ENCODE measurements around the gene ADAMTS12. TPM values are rescaled to one million over a fixed set of nuclear protein-coding genes. Genes with fewer than 3 reads are reported as not detected.
"Not testable (repeated sequence)": the region's sequence is repeated elsewhere in the genome, so short reads cannot be mapped to it uniquely, and the experiment has no call there.

The ADAMTS12 gene
- total RNA-seq, 4 donors from 2014 or later = 0.49 to 3.1 (median 2.5) TPM

DNA sequence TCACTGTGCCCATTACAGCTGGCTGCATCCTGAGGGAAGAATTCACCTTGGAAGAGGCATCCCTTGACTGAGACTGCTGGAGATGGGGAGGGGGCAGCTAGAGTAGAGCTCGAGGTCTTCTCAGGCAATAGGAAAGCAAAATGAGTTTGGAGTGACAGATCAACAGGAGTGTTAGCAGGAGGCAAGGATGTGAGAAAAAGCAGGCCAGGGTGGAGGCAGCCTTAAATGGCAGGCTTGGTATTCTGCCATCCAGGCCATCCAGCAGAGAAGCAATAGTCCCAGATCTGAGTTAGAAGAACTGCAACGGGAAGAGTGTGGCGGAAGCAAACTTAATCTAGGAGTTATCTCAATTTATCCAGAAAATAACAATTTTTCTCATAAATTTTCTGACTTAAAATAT, 6.1 kb downstream of the ADAMTS12 start:
- Histone ChIP-seq H3K9me3 (no peaks in the 10 kb centered on the region), H3K36me3 (no peaks in the 10 kb centered on the region), H3K27ac (no peak overlapping the region), H3K4me3 (no peak overlapping the region), H3K27me3 (peaks cover 2 to 14% (median 5%) of the 10 kb centered on the region in 3 donors), H3K4me1 (no peaks in the 10 kb centered on the region)
- DNase-seq (no peak), ATAC-seq (no peak)
- intact Hi-C loops (cut with DNase I; ENCODE audit: low total_unique reads) (no loop called here), in situ Hi-C loops (cut with MboI; ENCODE audit: low sequenced_read_pairs in 4 of 4) (no loop called here)
- TF ChIP-seq POLR2A (IDR thresholded peaks at IDR 0.05) = no peak
- TF ChIP-seq, protein P1, sequence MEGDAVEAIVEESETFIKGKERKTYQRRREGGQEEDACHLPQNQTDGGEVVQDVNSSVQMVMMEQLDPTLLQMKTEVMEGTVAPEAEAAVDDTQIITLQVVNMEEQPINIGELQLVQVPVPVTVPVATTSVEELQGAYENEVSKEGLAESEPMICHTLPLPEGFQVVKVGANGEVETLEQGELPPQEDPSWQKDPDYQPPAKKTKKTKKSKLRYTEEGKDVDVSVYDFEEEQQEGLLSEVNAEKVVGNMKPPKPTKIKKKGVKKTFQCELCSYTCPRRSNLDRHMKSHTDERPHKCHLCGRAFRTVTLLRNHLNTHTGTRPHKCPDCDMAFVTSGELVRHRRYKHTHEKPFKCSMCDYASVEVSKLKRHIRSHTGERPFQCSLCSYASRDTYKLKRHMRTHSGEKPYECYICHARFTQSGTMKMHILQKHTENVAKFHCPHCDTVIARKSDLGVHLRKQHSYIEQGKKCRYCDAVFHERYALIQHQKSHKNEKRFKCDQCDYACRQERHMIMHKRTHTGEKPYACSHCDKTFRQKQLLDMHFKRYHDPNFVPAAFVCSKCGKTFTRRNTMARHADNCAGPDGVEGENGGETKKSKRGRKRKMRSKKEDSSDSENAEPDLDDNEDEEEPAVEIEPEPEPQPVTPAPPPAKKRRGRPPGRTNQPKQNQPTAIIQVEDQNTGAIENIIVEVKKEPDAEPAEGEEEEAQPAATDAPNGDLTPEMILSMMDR (IDR thresholded peaks at IDR 0.05 in 4 of 5, conservative IDR thresholded peaks at IDR 0.05 in 1 of 5) = no peak

DNA sequence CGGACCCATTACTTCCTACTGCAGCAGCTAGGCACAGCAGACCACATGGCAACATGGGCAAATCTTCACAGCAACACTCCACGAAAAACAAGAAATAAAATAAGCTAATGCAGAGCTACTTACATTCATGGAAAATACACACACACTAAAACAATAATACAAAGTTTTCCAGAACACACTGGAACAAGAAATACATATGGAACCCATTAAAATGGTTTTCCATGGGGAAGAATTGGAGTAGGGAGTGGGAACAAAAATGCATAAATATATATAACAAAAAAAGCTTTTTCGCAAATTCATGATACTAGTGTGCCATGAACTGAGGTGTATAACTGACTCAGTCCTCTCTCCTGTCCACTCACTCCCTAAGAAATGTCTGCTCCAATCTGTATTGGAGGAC, 8.3 kb downstream of the ADAMTS12 start:
- intact Hi-C loops (cut with DNase I; ENCODE audit: low total_unique reads) = no loop called here
- Histone ChIP-seq H3K9me3 (no peaks in the 10 kb centered on the region), H3K27ac (no peak overlapping the region), H3K27me3 (no peaks in the 10 kb centered on the region), H3K4me1 (no peaks in the 10 kb centered on the region), H3K36me3 (no peaks in the 10 kb centered on the region), H3K4me3 (no peak overlapping the region)
- in situ Hi-C loops (cut with MboI; ENCODE audit: low sequenced_read_pairs in 4 of 4) = no loop called here
- TF ChIP-seq, protein P1 (IDR thresholded peaks at IDR 0.05 in 4 of 5, conservative IDR thresholded peaks at IDR 0.05 in 1 of 5) = no peak
- TF ChIP-seq POLR2A (IDR thresholded peaks at IDR 0.05) = no peak
- ATAC-seq (no peak), DNase-seq (no peak)

DNA sequence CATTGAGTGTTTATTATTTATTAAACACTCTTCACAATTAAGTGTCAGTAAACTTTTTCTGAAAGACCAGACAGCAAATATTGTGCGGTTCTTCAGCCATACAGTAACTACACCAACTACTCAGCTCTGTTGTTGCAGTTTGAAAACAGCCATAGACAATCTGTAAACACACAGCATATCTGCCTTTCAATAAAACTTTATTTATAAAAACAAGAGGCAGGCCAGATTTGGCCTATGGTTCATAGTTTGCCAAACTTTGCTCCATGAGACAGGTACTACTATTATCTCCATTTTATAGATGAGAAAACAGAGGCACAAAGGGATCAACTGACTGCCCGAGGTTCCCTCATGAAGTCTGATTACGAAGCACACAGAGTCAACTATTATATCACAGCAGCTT, 11.5 kb downstream of the ADAMTS12 start:
- intact Hi-C loops (cut with DNase I; ENCODE audit: low total_unique reads) = no loop called here
- no peak for ATAC-seq
- Histone ChIP-seq H3K4me3 (no peak overlapping the region), H3K27ac (no peak overlapping the region), H3K9me3 (no peaks in the 10 kb centered on the region), H3K27me3 (no peaks in the 10 kb centered on the region), H3K4me1 (no peaks in the 10 kb centered on the region), H3K36me3 (no peaks in the 10 kb centered on the region)
- no peak for DNase-seq
- TF ChIP-seq, protein P1 (IDR thresholded peaks at IDR 0.05 in 4 of 5, conservative IDR thresholded peaks at IDR 0.05 in 1 of 5) = no peak
- no peak for TF ChIP-seq POLR2A (IDR thresholded peaks at IDR 0.05)
- in situ Hi-C loops (cut with MboI; ENCODE audit: low sequenced_read_pairs in 4 of 4) = no loop called here

DNA sequence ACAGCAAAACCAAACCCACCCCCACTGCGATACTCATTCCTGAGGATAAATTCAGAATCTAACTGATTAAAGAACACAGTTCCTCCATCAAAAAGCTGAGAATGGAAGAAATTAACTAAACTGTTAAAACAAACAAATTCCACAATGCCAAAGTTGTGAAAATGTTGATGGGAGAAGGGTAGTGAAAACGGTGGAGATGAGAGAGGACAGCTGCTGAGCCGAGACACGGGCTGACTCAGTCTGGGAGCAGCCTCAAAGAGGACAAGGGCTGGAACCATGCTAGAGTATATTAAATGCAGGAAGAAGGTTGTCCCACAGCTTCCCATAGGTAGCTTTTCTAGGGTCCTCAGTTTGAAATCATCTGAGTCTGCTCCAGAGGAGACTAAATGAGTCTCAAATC, 14.3 kb downstream of the ADAMTS12 start:
- Histone ChIP-seq H3K27me3 (no peaks in the 10 kb centered on the region), H3K36me3 (no peaks in the 10 kb centered on the region), H3K4me1 (no peaks in the 10 kb centered on the region), H3K4me3 (no peak overlapping the region), H3K27ac (no peak overlapping the region), H3K9me3 (no peaks in the 10 kb centered on the region)
- DNase-seq (no peak), ATAC-seq (no peak)
- in situ Hi-C loops (cut with MboI; ENCODE audit: low sequenced_read_pairs in 4 of 4) = no loop called here
- intact Hi-C loops (cut with DNase I; ENCODE audit: low total_unique reads) = no loop called here
- TF ChIP-seq POLR2A (IDR thresholded peaks at IDR 0.05) = no peak
- TF ChIP-seq, protein P1 (IDR thresholded peaks at IDR 0.05 in 4 of 5, conservative IDR thresholded peaks at IDR 0.05 in 1 of 5) = no peak

DNA sequence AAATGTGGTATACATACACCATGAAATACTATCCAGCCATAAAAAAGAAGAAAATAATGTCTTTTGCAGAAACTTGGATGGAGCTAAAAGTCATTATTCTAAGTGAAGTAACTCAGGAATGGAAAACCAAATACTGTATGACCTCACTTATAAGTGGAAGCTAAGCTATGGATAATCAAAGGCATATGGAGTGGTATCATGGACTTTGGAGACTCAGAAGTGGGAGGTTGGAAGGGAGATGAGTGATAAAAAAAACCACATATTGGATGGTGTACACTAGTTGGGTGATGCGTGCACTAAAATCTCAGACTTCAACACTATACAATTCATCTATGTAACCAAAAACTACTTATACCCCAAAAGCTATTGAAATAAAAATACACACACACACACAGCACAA, 24.5 kb downstream of the ADAMTS12 start:
- Histone ChIP-seq H3K9me3 (no peaks in the 10 kb centered on the region), H3K27ac (no peak overlapping the region), H3K36me3 (no peaks in the 10 kb centered on the region), H3K27me3 (no peaks in the 10 kb centered on the region), H3K4me3 (no peak overlapping the region), H3K4me1 (no peaks in the 10 kb centered on the region)
- DNase-seq (no peak), ATAC-seq (no peak)
- in situ Hi-C loops (cut with MboI; ENCODE audit: low sequenced_read_pairs in 4 of 4) (no loop called here), intact Hi-C loops (cut with DNase I; ENCODE audit: low total_unique reads) (no loop called here)
- TF ChIP-seq, protein P1 (IDR thresholded peaks at IDR 0.05 in 4 of 5, conservative IDR thresholded peaks at IDR 0.05 in 1 of 5) = no peak
- TF ChIP-seq POLR2A (IDR thresholded peaks at IDR 0.05) = no peak

DNA sequence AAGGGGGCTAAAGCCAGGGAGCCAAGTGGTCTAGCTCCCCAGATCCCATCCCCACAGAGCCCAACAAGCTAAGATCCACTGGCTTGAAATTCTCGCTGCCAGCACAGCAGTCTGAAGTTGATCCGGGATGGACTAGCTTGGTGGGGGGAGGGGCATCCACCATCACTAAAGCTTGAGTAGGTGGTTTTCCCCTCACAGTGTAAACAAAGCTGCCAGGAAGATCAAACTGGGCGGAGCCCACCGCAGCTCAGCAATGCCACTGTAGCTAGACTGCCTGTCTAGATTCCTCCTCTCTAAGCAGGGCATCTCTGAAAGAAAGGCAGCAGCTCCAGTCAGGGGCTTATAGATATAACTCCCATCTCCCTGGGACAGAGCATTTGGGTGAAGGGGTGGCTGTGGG, 32.6 kb downstream of the ADAMTS12 start:
- H3K27ac ChIP-seq; ATAC-seq; intact Hi-C loops (cut with DNase I; ENCODE audit: low total_unique reads); H3K4me3 ChIP-seq; DNase-seq; H3K9me3 ChIP-seq; H3K27me3 ChIP-seq; H3K4me1 ChIP-seq; H3K36me3 ChIP-seq; in situ Hi-C loops (cut with MboI; ENCODE audit: low sequenced_read_pairs in 4 of 4): not testable (repeated sequence)
